Limb (tissue), 2 donors: ENCODE measurements around the gene ELF2.
A peak's percentile ranks its signal among the peaks of the same experiment; 100 is the strongest.
"Not testable (repeated sequence)": the region's sequence is repeated elsewhere in the genome, so short reads cannot be mapped to it uniquely, and the experiment has no call there.

ENCODE experiments used
- DNase-seq, 2 donors: peaks; one replicate each; pipeline ENCODE4 v3.0.0-alpha.2; 2016; ENCODE audit errors: extremely low spot score in 2 of 2

The ELF2 gene

GRCh38 chr4:139177049-139177868, at the start of gene ELF2:
ELF2 (minus strand) TSS chr4:139177218; CDS start chr4:139137701, 39,517 bp downstream.
- DNase-seq, result peak; percentile 87 to 93

- no peak for DNase-seq
Observed at GRCh38 chr4:139223682-139224317, 46.8 kb upstream of the ELF2 start.

DNA sequence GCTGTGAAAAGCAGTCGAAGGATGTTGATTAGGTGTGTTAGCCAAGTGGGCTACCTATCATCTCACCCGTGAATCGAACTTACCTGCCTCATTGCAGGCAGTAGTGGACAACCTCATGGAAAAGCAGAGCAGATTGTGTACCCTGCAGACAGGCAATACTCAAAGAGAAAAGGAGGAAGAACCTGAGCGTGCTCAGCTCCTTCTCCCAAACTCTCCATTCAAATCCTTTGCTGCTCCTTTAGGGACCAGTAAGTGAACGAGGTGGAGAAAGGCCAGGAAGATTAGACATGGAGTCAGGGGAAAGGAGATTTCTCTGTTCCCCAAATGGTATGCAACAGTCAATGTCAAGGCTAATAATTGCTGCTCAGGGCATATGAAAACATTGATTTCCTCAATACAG, 45.2 kb upstream of the ELF2 start:
- DNase-seq, result no peak

GRCh38 chr4:139221687-139222086, 44.7 kb upstream of the ELF2 start:
- no peak for DNase-seq

- DNase-seq, result no peak
Observed at GRCh38 chr4:139219450-139220055, 42.5 kb upstream of the ELF2 start.

DNA sequence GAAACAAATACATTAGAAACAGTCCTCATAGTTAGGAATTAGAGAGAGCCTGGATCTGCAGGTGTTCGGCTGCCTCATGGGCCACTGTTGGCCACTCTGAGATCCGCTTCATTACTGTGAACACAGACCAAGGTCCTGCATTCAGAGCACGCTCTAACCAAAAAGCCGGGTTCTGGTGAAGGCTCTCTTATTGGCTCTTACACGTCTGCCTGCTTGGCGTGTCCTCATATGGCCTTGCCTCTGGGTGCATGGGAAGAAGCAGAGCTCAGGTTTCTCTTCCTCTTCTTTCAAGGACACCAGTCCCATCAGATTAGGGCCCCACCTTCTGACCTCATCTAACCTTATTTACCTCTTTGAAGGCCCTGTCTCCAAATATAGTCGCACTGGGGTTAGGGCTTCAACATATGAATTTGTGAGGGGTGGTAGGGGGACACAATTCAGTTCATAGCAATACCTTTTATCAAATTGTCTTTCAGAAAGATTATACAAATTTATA, 37.1 kb upstream of the ELF2 start:
- DNase-seq, result no peak

- not testable (repeated sequence) for DNase-seq
Observed at GRCh38 chr4:139213633-139214032, 36.6 kb upstream of the ELF2 start.

- no peak for DNase-seq
Observed at GRCh38 chr4:139212900-139213299, 35.9 kb upstream of the ELF2 start.

GRCh38 chr4:139210486-139210885, 33.5 kb upstream of the ELF2 start:
- DNase-seq, result no peak

- DNase-seq, result no peak
Observed at GRCh38 chr4:139209470-139210063, 32.5 kb upstream of the ELF2 start.

DNA sequence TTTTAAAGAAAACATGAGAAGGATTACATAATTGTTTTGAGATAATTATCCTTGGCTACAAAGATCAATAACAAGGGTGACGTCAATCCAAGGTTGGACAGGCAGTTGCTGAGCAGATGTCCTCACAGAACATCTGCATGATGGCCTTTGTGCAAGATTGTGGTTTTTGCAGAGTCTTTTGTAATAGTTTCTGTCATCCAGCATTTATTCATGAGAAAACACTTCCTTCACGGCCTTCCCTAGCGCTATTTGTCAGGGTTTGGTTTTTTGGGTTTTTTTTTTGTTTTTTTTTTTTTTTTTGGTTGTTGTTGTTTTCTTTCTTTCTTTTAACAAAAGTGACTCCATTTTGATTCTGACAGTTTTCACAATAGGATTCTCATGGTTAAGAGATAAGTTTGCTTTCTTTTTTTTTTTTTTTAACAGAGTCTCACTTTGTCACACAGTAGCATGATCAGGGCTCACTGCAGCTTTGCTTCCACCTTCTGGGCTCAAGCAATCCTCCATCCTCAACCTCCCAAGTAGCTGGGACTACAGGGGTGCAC, 31.5 kb upstream of the ELF2 start:
- no peak for DNase-seq

- no peak for DNase-seq
Observed at GRCh38 chr4:139207873-139208403, 30.9 kb upstream of the ELF2 start.

- DNase-seq, result no peak
Observed at GRCh38 chr4:139207247-139207646, 30.2 kb upstream of the ELF2 start.

GRCh38 chr4:139202991-139203390, 26.0 kb upstream of the ELF2 start:
- no peak for DNase-seq

DNA sequence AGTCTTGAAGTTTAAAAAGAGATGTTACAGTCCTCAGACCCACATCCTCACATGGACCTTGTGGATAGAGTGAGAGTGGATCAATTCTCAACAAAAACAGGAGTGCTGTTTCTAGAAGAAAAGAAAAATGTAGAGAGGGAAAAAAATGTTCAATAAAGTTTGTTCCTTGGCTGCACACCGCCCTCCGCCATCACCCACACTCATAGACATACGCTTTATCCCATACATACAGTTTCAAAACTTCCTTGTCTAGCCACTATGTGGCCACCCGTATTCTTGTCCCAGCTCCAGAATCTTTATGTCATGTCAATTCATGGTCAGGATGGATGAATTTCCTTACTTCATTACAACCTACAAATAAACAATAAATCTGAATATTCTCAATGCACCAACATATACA, 23.5 kb upstream of the ELF2 start:
- DNase-seq, result no peak

DNA sequence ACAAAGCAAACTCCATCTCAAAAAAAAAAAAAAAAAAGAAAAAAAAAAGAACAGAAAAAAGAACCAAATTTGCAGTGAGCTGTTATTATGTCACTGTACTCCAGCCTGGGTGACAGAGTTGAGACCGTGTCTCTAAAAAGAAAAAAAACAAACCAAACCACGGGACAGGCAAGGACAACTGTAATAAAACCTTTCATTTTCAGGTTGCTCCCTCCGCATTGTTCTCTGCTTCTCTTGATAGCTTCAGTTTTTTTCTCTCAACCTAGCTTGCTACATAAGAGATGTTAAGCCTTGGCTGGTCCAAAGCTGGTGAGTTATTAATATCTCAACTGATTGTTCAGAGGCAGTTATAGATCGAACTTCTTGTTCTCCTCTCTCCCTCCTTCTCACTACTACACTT, 23.1 kb upstream of the ELF2 start:
- DNase-seq, result no peak

GRCh38 chr4:139197214-139197613, 20.2 kb upstream of the ELF2 start:
- DNase-seq, result not testable (repeated sequence)

- no peak for DNase-seq
Observed at GRCh38 chr4:139196462-139196861, 19.4 kb upstream of the ELF2 start.

- DNase-seq, result no peak
Observed at GRCh38 chr4:139191373-139191772, 14.4 kb upstream of the ELF2 start.

DNA sequence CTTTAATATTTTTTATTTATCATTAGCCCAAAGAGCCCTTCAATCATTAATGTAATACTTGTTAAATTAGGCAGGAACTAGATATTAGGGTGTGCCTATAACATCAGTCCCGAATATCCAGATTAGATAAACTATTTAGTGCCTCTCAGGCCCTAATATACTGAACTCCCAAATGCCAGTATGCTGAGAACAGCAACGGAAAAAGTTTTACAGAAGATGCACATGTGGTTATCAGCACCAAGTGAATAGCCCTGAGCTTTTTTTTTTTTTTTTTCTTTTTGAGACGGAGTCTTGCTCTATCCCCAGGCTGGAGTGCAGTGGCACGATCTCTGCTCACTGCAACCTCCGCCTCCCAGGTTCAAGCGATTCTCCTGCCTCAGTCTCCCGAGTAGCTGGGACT, 13.0 kb upstream of the ELF2 start:
- DNase-seq, result no peak

GRCh38 chr4:139189417-139189749, 12.4 kb upstream of the ELF2 start:
- no peak for DNase-seq
